Activated CD4-positive, alpha-beta memory T cell treated with anti-CD3 and anti-CD28 coated beads, Interleukin-2, amount 10 ng/mL, durations not matched to agents 7 days and 5 days (primary cell): Measurements from ENCODE around the gene MARF1. TPM values are rescaled to one million over a fixed set of nuclear protein-coding genes. Genes with fewer than 3 reads are reported as not detected.
"Not testable (repeated sequence)": the region's sequence is repeated elsewhere in the genome, so short reads cannot be mapped to it uniquely, and the experiment has no call there.

ENCODE experiments used
- CTCF ChIA-PET: fragments of 350-600 bp; sonication (Branson Sonifier 250); formaldehyde crosslinking; loops from one replicate; lab custom pipeline; 2021; ENCODE audit warnings: antibody characterized with exemption, inconsistent platforms; lab: Charles Lee
- POLR2A ChIA-PET: fragments of 350-600 bp; sonication (Branson Sonifier 250); formaldehyde crosslinking; loops from one replicate; lab custom pipeline; 2021; ENCODE audit warnings: antibody characterized with exemption; lab: Charles Lee
- DNase-seq: peaks from one replicate; pipeline ENCODE4 v3.0.0-alpha.2; 2020
- H3K27ac Mint-ChIP-seq: one replicate; pipeline ENCODE4 v1.8.0; 2021; ENCODE audit warnings: mild to moderate bottlenecking, mixed read lengths
- H3K27me3 Mint-ChIP-seq: one replicate; pipeline ENCODE4 v1.8.0; 2021; ENCODE audit warnings: mixed read lengths
- H3K36me3 Mint-ChIP-seq: one replicate; pipeline ENCODE4 v1.8.0; 2021; ENCODE audit warnings: low read depth, mixed read lengths
- H3K4me1 Mint-ChIP-seq: one replicate; pipeline ENCODE4 v1.8.0; 2021; ENCODE audit warnings: mixed read lengths
- H3K4me3 Mint-ChIP-seq: one replicate; pipeline ENCODE4 v1.8.0; 2021; ENCODE audit warnings: mild to moderate bottlenecking, mixed read lengths
- H3K9me3 Mint-ChIP-seq: one replicate; pipeline ENCODE4 v1.8.0; 2021; ENCODE audit warnings: mixed read lengths
- total RNA-seq, 2 experiments: library from RNA; stranded (reverse); gene quantifications; one replicate each; pipeline ENCODE4 v1.2.3, GENCODE V29; 2021

MARF1 gene
- total RNA-seq, 2 experiments from 2014 or later = 85.4 to 85.5 TPM

DNA sequence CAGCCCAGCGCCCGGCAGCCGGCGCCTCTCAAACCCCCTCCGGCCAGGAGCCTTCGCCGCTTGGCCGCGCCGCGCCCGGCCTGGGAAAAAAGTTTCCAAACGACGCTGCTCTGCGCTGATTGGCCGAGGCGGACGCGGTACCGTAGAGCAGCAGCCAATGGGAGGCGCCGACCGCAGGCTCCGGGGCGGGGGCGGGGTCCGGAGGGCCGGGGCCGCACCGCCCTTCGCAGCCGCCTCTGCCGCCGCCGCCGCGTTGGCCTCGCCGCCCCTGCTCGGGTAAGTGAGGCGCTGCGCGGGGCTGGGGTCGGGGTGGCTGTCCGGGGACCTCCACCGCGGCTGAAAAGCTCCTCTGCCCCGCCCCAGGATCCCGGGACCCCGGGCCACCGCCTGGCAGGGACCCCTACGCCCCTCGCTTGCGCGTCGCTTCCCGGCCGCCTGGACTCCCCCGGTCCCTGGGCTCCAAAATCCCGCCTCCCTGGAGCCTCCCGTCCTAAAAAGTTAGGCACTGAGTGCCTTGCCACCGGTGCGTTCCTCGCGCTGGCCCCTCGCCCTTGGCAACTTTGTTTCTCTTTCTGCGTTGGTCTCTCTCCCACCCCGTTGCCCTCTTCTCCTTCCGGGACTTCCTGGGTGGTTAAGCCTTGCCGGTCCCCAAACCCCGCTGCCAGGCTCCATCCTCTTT, 7.2 kb upstream of the MARF1 start, which contains the start of gene NDE1:
TSS of gene NDE1 (plus strand) at position 227 of the 679 bp plus-strand sequence. CDS start 14,534 bp downstream, outside the sequence.
- CTCF ChIA-PET = interaction anchor here (1.4 kb wide), 1 partner anchor 8 kb away, joined by 4 read pairs; the partner anchor contains the start of gene MARF1
- no peaks in the 10 kb centered on the region for H3K9me3 Mint-ChIP-seq
- H3K4me1 Mint-ChIP-seq = peaks cover 31% of the 10 kb centered on the region
- H3K27me3 Mint-ChIP-seq = no peaks in the 10 kb centered on the region
- POLR2A ChIA-PET = interaction anchor here (1.3 to 4.4 kb wide), 4 partner anchors 7 to 59 kb away, joined by 8 to 39 read pairs (median 16); partner anchors contain the start of gene MARF1
- peak; percentile 91 for DNase-seq
- H3K36me3 Mint-ChIP-seq = peaks cover 27% of the 10 kb centered on the region
- peak within 1 kb of the TSS; percentile 91 for H3K27ac Mint-ChIP-seq
- peak within 1 kb of the TSS; percentile 98 for H3K4me3 Mint-ChIP-seq

DNA sequence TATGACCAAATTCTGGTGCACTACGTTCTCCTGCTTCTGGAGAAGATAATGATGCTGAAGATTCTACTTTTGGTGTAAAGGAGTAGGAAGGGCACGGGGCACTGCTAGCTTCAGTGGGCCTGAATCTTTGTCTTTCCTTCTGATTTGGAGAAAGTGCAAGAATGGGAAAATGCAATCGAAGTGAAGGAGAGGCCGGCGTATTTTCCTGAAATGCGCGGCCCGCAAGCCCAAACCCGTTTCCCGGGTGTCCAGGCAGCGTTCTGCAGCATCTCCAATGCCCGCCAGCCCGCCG, 6.7 kb upstream of the MARF1 start:
- Mint-ChIP-seq H3K4me1 (peaks cover 32% of the 10 kb centered on the region), H3K9me3 (no peaks in the 10 kb centered on the region), H3K4me3 (peak overlapping the region; percentile 98), H3K27ac (peak overlapping the region; percentile 76), H3K36me3 (peaks cover 27% of the 10 kb centered on the region), H3K27me3 (no peaks in the 10 kb centered on the region)
- DNase-seq = no peak
- CTCF ChIA-PET = interaction anchor here (0.6 kb wide), 1 partner anchor 176 kb away, joined by 3 read pairs; no protein-coding TSS in a partner anchor
- POLR2A ChIA-PET = interaction anchor here (2.7 to 4.4 kb wide), 2 partner anchors 7 to 22 kb away, joined by 23 to 39 read pairs; partner anchors contain the start of gene MARF1

DNA sequence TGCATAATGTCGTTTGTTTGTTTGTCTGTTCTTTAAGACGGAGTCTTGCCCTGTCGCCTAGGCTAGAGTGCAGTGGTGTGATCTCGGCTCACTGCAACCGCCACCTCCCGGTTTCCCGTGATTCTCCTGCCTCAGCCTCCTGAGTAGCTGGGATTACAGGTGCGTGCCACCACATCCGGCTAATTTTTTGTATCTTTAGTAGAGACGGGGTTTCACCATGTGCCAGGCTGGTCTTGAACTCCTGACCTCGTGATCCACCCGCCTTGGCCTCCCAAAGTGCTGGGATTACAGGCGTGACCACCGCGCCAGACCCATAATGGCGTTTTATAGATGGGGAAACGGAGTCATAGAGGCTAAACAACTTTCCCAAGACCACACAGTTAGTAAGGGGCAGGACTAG, 6.4 kb upstream of the MARF1 start:
- not testable (repeated sequence) for DNase-seq, H3K9me3 Mint-ChIP-seq, H3K27me3 Mint-ChIP-seq
- Mint-ChIP-seq H3K4me3 (peak overlapping the region; percentile 98), H3K36me3 (peaks cover 27% of the 10 kb centered on the region), H3K27ac (peak overlapping the region; percentile 76), H3K4me1 (peaks cover 35% of the 10 kb centered on the region)
- POLR2A ChIA-PET = interaction anchor here (2.7 kb wide), 1 partner anchor 22 kb away, joined by 23 read pairs; no protein-coding TSS in a partner anchor
- CTCF ChIA-PET = interaction anchor here (0.6 kb wide), 1 partner anchor 176 kb away, joined by 3 read pairs; no protein-coding TSS in a partner anchor

DNA sequence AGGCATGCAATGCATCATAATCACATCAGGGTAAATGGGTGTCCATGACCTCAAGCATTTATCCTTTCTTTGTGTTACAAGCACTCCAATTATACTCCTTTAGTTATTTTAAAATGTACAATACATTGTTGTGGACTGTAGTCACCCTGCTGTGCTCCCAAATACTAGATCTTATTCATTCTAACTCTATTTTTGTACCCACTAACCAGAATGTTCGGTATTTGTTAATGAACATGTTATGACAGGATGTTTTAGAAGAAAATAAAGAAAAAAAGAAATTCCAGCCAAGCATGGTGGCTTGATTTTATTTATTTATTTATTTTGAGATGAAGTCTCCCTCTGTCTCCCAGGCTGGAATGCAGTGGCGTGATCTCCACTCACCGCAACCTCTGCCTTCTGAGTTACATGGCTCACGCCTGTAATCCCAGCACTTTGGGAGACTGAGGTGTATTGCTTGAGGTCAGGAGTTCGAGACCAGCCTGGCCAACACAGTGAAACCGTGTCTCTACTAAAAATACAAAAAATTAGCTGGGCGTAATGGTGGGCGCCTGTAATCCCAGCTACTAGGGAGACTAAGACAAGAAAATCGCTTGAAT, 5.3 kb upstream of the MARF1 start:
- ChIA-PET POLR2A (no interaction called here), CTCF (no interaction called here)
- Mint-ChIP-seq H3K27ac (no peak overlapping the region), H3K9me3 (no peaks in the 10 kb centered on the region), H3K4me3 (no peak overlapping the region), H3K4me1 (peaks cover 36% of the 10 kb centered on the region), H3K36me3 (peaks cover 19% of the 10 kb centered on the region), H3K27me3 (no peaks in the 10 kb centered on the region)
- DNase-seq = no peak

DNA sequence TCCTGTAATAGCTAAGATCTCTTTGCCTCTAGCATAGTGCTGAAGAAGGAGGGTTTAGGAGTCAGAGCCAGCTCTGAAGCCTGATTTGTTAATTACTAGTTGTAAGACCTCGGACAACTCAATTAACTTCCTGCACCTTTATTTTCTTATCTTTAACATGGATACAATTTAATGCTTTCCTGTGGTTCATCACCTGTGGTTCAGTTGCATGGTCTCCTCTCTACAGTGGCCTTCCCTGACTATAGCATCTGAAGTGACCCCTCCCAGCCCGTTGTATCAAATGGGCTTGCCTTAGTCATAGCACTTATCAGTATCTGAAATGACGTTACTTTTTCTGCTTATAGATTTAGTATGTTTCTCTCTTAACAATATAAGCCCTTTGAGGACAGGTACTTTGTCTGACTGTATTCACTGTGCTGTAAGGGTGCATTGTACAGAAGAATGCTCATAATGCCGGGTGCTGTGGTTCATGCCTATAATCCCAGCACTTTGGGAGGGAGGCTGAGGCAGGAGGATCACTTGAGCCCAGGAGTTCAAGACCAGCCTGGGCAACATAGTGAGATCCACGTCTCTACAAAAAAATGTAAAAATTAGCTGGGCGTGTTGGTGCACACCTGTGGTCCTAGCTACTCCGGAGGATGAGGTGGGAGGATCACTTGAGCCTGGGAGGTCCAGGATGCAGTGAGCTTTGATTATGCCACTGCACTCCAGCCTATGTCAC, 4.5 kb upstream of the MARF1 start:
- Mint-ChIP-seq H3K9me3 (no peaks in the 10 kb centered on the region), H3K4me3 (no peak overlapping the region), H3K27me3 (no peaks in the 10 kb centered on the region), H3K27ac (no peak overlapping the region), H3K4me1 (peaks cover 28% of the 10 kb centered on the region), H3K36me3 (peaks cover 12% of the 10 kb centered on the region)
- POLR2A ChIA-PET = interaction anchor here (2.2 kb wide), 1 partner anchor 57 kb away, joined by 6 read pairs; no protein-coding TSS in a partner anchor
- CTCF ChIA-PET = no interaction called here
- no peak for DNase-seq

DNA sequence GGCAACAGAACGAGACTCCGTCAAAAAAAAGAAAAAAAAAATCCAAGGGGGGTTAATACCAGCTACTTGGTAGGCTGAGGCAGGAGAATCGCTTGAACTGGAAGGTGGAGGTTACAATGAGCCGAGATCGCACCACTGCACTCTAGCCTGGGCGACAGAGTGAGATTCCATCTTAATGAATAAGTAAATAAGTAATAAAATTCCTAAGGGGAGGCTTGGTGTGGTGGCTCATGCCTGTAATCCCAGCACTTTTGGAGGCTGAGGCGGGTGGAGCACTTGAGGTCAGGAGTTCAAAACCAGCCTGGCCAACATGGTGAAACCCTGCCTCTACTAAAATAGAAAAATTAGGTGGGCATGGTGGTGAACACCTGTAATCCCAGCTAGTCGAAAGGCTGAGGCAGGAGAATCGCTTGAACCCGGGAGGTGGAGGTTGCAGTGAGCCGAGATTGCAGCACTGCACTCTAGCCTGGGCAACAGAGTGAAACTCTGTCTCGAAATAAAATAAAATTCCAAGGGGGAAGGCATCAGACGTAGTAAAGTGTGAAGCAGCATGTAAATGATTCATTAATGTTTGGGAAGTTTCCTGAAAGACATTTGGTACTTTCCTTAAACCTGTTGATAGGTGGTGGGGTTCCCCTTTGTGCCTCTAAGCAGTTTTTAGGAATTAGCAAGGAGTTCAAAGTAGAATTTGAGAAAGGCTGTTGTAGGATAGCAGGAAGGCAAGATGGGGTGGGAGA, 3.8 kb upstream of the MARF1 start:
- H3K9me3 Mint-ChIP-seq, H3K27ac Mint-ChIP-seq, H3K27me3 Mint-ChIP-seq, H3K4me3 Mint-ChIP-seq, DNase-seq, CTCF ChIA-PET: not testable (repeated sequence)
- POLR2A ChIA-PET = interaction anchor here (2.2 kb wide), 1 partner anchor 56 kb away, joined by 6 read pairs; no protein-coding TSS in a partner anchor
- H3K4me1 Mint-ChIP-seq = peaks cover 29% of the 10 kb centered on the region
- H3K36me3 Mint-ChIP-seq = peaks cover 11% of the 10 kb centered on the region

DNA sequence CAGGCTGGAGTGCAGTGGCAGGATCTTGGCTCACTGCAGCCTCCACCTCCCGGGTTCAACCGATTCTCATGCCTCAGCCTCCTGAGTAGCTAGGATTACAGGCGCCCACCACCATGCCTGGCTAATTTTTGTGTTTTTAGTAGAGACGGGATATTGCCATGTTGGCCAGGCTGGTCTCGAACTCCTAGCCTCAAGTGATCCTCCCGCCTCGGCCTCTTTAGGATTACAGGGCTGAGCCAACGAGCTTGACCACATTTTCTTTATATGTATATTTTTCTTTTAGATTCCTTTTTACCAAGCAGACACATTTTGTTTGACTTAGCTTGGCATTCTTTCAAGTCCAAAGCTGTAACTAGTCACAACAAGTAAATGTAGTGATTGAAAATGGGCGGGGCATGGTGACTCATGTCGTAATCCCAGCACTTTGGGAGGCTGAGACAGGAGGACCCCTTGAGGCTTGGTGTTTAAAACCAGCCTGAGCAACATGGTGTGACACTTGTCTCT, 2.1 kb upstream of the MARF1 start:
- POLR2A ChIA-PET = interaction anchor here (2.2 to 5.2 kb wide), 3 partner anchors 7 to 55 kb away, joined by 6 to 50 read pairs (median 39); partner anchors contain the start of gene NDE1
- not testable (repeated sequence) for H3K36me3 Mint-ChIP-seq, H3K4me3 Mint-ChIP-seq, H3K9me3 Mint-ChIP-seq, H3K27me3 Mint-ChIP-seq, H3K27ac Mint-ChIP-seq
- H3K4me1 Mint-ChIP-seq = peaks cover 40% of the 10 kb centered on the region
- peak; percentile 27 for DNase-seq
- CTCF ChIA-PET = interaction anchor here (0.6 kb wide), 1 partner anchor 187 kb away, joined by 3 read pairs; no protein-coding TSS in a partner anchor

DNA sequence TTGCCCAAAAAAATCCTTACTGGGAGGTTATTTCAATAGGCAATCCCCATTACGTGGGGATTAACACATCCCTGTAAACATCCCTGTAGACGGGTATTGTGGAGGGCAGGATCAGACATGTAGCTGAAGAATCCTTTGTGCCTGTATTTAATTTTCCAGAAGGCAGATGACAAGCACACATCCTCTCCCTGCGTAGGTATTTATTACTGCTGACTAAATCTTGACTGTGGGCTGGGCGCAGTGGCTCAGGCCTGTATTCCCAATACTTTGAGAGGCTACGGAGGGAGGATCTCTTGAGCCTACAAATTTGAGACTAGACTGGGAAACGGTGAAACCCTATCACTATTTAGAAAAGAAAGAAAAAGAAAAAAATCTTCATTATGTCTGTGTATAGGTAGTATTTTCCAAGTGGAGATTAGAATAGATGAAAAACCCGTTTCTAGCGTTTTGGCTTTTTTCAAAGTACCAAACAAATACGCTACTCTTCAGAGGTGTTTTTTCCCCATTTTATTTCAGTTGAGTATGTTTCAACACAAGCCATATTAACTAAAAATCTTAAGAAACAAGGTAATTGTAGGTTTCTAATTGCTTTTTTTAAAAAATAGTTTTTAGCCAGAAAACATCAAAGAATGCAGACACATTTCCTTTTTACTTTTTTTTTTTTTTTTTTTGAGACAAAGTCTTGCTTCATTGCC, 1.5 kb upstream of the MARF1 start:
- no peaks in the 10 kb centered on the region for H3K27me3 Mint-ChIP-seq
- ChIA-PET POLR2A (interaction anchor here (1.1 to 5.2 kb wide), 9 partner anchors 7 to 126 kb away, joined by 3 to 50 read pairs (median 17); partner anchors contain the start of gene NDE1), CTCF (interaction anchor here (0.6 to 2.0 kb wide), 5 partner anchors 14 to 217 kb away, joined by 3 to 10 read pairs (median 5); no protein-coding TSS in a partner anchor)
- peaks cover 41% of the 10 kb centered on the region for H3K4me1 Mint-ChIP-seq
- no peaks in the 10 kb centered on the region for H3K9me3 Mint-ChIP-seq
- peak overlapping the region; percentile 93 for H3K27ac Mint-ChIP-seq
- no peak for DNase-seq
- H3K36me3 Mint-ChIP-seq = peaks cover 13% of the 10 kb centered on the region
- peak overlapping the region; percentile 86 for H3K4me3 Mint-ChIP-seq

DNA sequence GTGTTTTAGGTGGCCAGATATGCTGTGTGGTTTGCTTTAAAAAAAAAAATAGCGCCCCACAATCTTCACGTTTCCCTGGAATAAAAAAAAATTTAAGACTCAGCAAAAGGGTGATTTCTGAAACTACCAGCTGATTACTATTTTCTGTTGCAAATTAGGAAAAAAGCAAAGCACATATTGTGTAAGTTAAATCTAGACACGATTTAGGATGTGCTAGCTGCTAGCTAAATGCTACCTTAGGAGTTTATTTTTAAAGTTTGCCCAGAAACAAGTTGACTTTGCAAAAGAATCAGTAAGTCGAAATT, 944 bp upstream of the MARF1 start:
- POLR2A ChIA-PET = interaction anchor here (0.6 to 5.2 kb wide), 16 partner anchors 8 to 125 kb away, joined by 3 to 50 read pairs (median 8); partner anchors contain the start of gene NDE1
- CTCF ChIA-PET = interaction anchor here (0.7 to 2.0 kb wide), 6 partner anchors 13 to 216 kb away, joined by 3 to 10 read pairs (median 6); no protein-coding TSS in a partner anchor
- H3K27me3 Mint-ChIP-seq = no peaks in the 10 kb centered on the region
- DNase-seq = no peak
- peaks cover 44% of the 10 kb centered on the region for H3K4me1 Mint-ChIP-seq
- H3K9me3 Mint-ChIP-seq = no peaks in the 10 kb centered on the region
- H3K36me3 Mint-ChIP-seq = peaks cover 16% of the 10 kb centered on the region
- H3K27ac Mint-ChIP-seq = peak overlapping the region; percentile 93
- H3K4me3 Mint-ChIP-seq = peak overlapping the region; percentile 86

DNA sequence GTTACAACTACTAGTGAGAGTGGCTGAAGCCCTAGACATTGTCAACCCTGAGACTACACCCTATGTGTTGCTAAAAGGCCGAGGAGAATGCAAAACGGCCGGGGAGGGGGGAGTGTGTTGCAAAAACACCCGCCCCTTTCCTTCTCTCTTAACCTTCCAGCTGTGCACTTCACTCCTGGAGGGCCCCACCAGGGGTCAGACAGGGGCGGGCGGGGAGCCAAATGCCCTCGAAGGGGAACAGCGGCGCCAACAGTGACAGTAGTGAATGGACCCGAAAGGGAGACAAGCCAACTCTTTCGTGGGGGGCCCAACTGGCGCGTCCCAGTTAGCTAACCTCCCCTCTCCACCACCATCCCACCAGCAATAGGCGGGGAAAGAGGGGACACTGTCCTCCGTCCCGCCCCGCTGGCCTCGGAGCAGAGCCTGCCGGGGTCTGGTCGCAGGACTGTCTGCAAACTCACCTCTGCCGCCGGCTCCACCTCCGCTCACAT, 352 bp downstream of the MARF1 start:
- H3K4me1 Mint-ChIP-seq = peaks cover 52% of the 10 kb centered on the region
- POLR2A ChIA-PET = interaction anchor here (0.6 to 5.2 kb wide), 24 partner anchors 8 to 133 kb away, joined by 3 to 50 read pairs (median 6); partner anchors contain the start of gene NDE1
- H3K27ac Mint-ChIP-seq = peak overlapping the region; percentile 93
- DNase-seq = peak; percentile 86
- H3K4me3 Mint-ChIP-seq = peak overlapping the region; percentile 86
- CTCF ChIA-PET = interaction anchor here (0.6 to 2.0 kb wide), 17 partner anchors 9 to 485 kb away, joined by 3 to 12 read pairs (median 5); no protein-coding TSS in a partner anchor
- H3K36me3 Mint-ChIP-seq = peaks cover 29% of the 10 kb centered on the region
- H3K9me3 Mint-ChIP-seq = no peaks in the 10 kb centered on the region
- no peaks in the 10 kb centered on the region for H3K27me3 Mint-ChIP-seq
